NCI-H1092 (cell line): ENCODE data around the gene FAF1.
"Not testable (repeated sequence)": the region's sequence is repeated elsewhere in the genome, so short reads cannot be mapped to it uniquely, and the experiment has no call there.

Experiments used
- DNase-seq: peaks from one replicate; lab custom pipeline; 2025; lab: John Stamatoyannopoulos, UW

FAF1 gene

GRCh38 chr1:50847303-50847702 lies 112.8 kb downstream of the FAF1 start:
- no peak for DNase-seq

- DNase-seq, result no peak
These were observed 113.7 kb downstream of the FAF1 start for GRCh38 chr1:50846224-50846839.

- no peak for DNase-seq
These were observed 118.2 kb downstream of the FAF1 start for GRCh38 chr1:50841791-50842387.

- DNase-seq, result no peak
These were observed 124.0 kb downstream of the FAF1 start for GRCh38 chr1:50836117-50836516.

- no peak for DNase-seq
These were observed 126.9 kb downstream of the FAF1 start for GRCh38 chr1:50833216-50833615.

- no peak for DNase-seq
These were observed 127.9 kb downstream of the FAF1 start for GRCh38 chr1:50832167-50832566.

GRCh38 chr1:50831300-50832061 lies 128.6 kb downstream of the FAF1 start:
- DNase-seq, result no peak

- DNase-seq, result no peak
These were observed 129.4 kb downstream of the FAF1 start for GRCh38 chr1:50830621-50831020.

- no peak for DNase-seq
These were observed 130.8 kb downstream of the FAF1 start for GRCh38 chr1:50829014-50829958.

- no peak for DNase-seq
These were observed 132.5 kb downstream of the FAF1 start for GRCh38 chr1:50827546-50827945.

GRCh38 chr1:50826792-50827191 lies 133.3 kb downstream of the FAF1 start:
- not testable (repeated sequence) for DNase-seq

GRCh38 chr1:50822035-50822776 lies 137.9 kb downstream of the FAF1 start:
- DNase-seq, result no peak

GRCh38 chr1:50820545-50820944 lies 139.5 kb downstream of the FAF1 start:
- no peak for DNase-seq

GRCh38 chr1:50812346-50812745 lies 147.7 kb downstream of the FAF1 start:
- no peak for DNase-seq

- no peak for DNase-seq
These were observed 151.8 kb downstream of the FAF1 start for GRCh38 chr1:50808296-50808695.

GRCh38 chr1:50796272-50796671 lies 163.8 kb downstream of the FAF1 start:
- DNase-seq, result no peak

GRCh38 chr1:50793521-50793920 lies 166.5 kb downstream of the FAF1 start:
- DNase-seq, result no peak

- no peak for DNase-seq
These were observed 172.8 kb downstream of the FAF1 start for GRCh38 chr1:50787266-50787665.

GRCh38 chr1:50783286-50783685 lies 176.8 kb downstream of the FAF1 start:
- DNase-seq, result no peak

GRCh38 chr1:50780797-50781196 lies 179.3 kb downstream of the FAF1 start:
- DNase-seq, result no peak

GRCh38 chr1:50779801-50780200 lies 180.3 kb downstream of the FAF1 start:
- no peak for DNase-seq

GRCh38 chr1:50775740-50776139 lies 184.3 kb downstream of the FAF1 start:
- DNase-seq, result no peak
